ENCODE data around the gene TMEM108.
A peak's percentile ranks its signal among the peaks of the same experiment; 100 is the strongest.

The TMEM108 gene

DNA sequence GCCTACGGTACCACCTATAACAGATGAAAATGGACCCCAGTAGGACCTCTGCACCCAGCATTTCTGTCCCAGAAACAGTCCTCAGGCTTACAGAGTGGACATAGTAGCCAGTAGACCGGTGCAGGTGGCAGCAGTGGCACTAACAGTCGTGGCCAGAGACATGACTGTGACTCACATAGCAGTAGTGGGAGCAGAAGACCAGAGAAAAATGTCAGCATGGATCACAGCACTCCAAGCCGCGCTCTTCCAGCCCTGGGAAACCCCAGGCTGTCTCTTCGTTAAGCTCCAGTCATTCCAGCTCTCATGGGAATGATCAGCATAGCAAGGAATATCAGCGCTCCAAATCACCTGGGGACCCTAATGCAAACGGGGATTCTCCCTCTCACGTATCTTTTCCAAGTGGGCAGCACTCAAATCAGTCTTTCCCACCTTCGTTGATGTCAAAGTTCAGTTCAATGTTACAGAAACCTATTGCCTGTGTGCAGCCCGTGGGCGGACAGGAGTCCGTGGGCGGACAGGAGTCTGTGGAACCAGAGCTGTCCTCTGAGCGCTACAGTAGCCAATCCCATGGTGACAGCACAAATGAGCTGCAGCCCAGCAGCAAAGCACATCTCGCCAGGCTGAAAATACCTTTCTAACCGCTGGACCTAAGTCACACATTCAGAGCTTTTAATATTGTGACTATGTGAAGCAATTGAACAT lies 372.2 kb downstream of the TMEM108 start:
- TF ChIP-seq POLR2AphosphoS5 (IDR thresholded peaks at IDR 0.05; ENCODE audit: borderline replicate concordance, low read depth, low read length), result no peak
- no peak for TF ChIP-seq EZH2 (IDR thresholded peaks at IDR 0.05)
- no peak for TF ChIP-seq FOXP2 (optimal IDR thresholded peaks at IDR 0.05; ENCODE audit: control extremely low read depth, extremely low read length, insufficient read depth)
- Histone ChIP-seq H3K9me3 (ENCODE audit: low read depth, low read length) (no peaks in the 10 kb centered on the region), H3K36me3 (ENCODE audit: insufficient read depth, low read length) (no peaks in the 10 kb centered on the region)

GRCh38 chr3:133412183-133413132 lies 374.3 kb downstream of the TMEM108 start:
- no peak for DNase-seq (ENCODE audit: low read depth, low spot score)
- H3K36me3 ChIP-seq (ENCODE audit: insufficient read depth, low read length), result no peaks in the 10 kb centered on the region
- H3K27ac ChIP-seq, result peak overlapping the region; percentile 83; the same call in 1 of the 2 replicates
- H3K4me3 ChIP-seq, result peak overlapping the region; percentile 64
- H3K9ac ChIP-seq (ENCODE audit: insufficient read length), result no peak overlapping the region
- TF ChIP-seq EZH2 (IDR thresholded peaks at IDR 0.05), result no peak
- TF ChIP-seq POLR2AphosphoS5 (IDR thresholded peaks at IDR 0.05; ENCODE audit: borderline replicate concordance, low read depth, low read length), result no peak
- TF ChIP-seq FOXP2 (optimal IDR thresholded peaks at IDR 0.05; ENCODE audit: control extremely low read depth, extremely low read length, insufficient read depth), result no peak
- H3K9me3 ChIP-seq (ENCODE audit: low read depth, low read length), result no peaks in the 10 kb centered on the region

More for the DNA sequence above, 372.2 kb downstream of the TMEM108 start:
- Histone ChIP-seq H3K4me3 (no peak overlapping the region), H3K9ac (ENCODE audit: insufficient read length) (no peak overlapping the region), H3K27ac (peak overlapping the region; percentile 10; the same call in 1 of the 2 replicates)
- DNase-seq (ENCODE audit: low read depth, low spot score), result no peak

DNA sequence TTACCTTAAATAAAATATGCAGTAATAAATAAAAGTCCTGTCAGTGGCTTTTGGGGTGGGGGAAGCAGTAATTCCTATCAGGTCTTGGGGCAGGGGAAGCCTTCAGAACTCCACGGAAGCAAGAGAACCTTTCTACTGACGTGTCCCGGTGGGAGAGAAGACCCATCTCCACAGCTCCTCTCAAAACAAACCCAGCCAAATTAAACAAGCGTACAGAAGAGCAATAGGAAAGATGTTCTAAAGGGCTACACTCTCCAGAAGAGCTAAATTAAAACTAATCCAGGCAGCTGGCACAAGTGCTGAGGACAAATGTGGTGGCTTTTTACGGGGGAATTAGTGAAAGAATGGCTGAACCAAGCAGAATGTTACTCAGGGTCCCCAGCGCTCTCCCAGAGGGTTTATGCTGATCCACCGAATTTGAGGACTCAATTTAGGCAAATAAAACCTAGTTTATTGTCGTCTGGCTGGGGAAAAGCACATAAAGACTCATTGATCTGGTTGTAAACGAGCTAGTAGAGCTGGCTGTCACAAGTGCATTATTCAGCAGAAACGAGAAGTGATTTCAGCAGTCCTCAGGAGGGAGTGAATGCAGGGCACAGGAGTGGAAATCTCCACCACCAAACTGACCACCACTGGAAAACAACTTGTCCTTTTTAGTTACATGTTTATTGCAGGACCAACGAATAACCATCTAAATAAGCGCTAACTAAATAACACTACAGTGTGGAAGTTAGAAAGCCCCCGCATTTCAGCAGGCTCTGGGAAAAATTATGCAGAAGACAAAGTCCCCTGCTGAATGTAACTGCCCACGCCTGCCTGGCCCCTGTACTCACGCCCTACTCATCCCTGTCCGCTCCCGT lies 375.2 kb downstream of the TMEM108 start:
- peak overlapping the region; percentile 83 for H3K27ac ChIP-seq
- TF ChIP-seq EZH2 (IDR thresholded peaks at IDR 0.05) (no peak), FOXP2 (optimal IDR thresholded peaks at IDR 0.05; ENCODE audit: control extremely low read depth, extremely low read length, insufficient read depth) (no peak)
- peak overlapping the region; percentile 64 for H3K4me3 ChIP-seq
- peak; percentile 73 for DNase-seq (ENCODE audit: low read depth, low spot score)
- no peaks in the 10 kb centered on the region for H3K36me3 ChIP-seq (ENCODE audit: insufficient read depth, low read length)
- no peaks in the 10 kb centered on the region for H3K9me3 ChIP-seq (ENCODE audit: low read depth, low read length)
- no peak overlapping the region for H3K9ac ChIP-seq (ENCODE audit: insufficient read length)

DNA sequence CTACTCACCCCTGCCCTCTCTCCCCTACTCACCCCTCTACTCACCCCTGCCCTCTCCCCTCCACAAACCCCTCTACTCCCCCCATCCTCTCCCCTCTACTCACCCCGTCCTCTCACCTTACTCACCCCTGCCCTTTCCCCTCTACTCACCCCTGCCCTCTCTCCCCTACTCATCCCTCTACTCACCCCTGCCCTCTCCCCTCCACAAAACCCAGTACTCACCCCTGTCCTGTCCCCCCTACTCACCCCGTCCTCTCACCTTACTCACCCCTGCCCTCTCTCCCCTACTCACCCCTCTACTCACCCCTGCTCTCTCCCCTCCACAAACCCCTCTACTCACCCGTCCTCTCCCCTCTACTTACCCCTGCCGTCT lies 375.8 kb downstream of the TMEM108 start:
- TF ChIP-seq FOXP2 (optimal IDR thresholded peaks at IDR 0.05; ENCODE audit: control extremely low read depth, extremely low read length, insufficient read depth) (no peak), EZH2 (IDR thresholded peaks at IDR 0.05) (no peak), POLR2AphosphoS5 (IDR thresholded peaks at IDR 0.05; ENCODE audit: borderline replicate concordance, low read depth, low read length) (no peak)
- H3K9me3 ChIP-seq (ENCODE audit: low read depth, low read length), result no peaks in the 10 kb centered on the region
- H3K9ac ChIP-seq (ENCODE audit: insufficient read length), result no peak overlapping the region
- peak overlapping the region; percentile 64 for H3K4me3 ChIP-seq
- H3K36me3 ChIP-seq (ENCODE audit: insufficient read depth, low read length), result no peaks in the 10 kb centered on the region
- peak overlapping the region; percentile 83 for H3K27ac ChIP-seq
- no peak for DNase-seq (ENCODE audit: low read depth, low spot score)

GRCh38 chr3:133418361-133418760 lies 380.2 kb downstream of the TMEM108 start:
- Histone ChIP-seq H3K9me3 (ENCODE audit: low read depth, low read length) (no peaks in the 10 kb centered on the region), H3K4me3 (no peak overlapping the region), H3K36me3 (ENCODE audit: insufficient read depth, low read length) (no peaks in the 10 kb centered on the region), H3K27ac (no peak overlapping the region), H3K9ac (ENCODE audit: insufficient read length) (no peak overlapping the region)
- no peak for DNase-seq (ENCODE audit: low read depth, low spot score)
- TF ChIP-seq FOXP2 (optimal IDR thresholded peaks at IDR 0.05; ENCODE audit: control extremely low read depth, extremely low read length, insufficient read depth) (no peak), POLR2AphosphoS5 (IDR thresholded peaks at IDR 0.05; ENCODE audit: borderline replicate concordance, low read depth, low read length) (no peak), EZH2 (IDR thresholded peaks at IDR 0.05) (no peak)

GRCh38 chr3:133419151-133419909 lies 381.1 kb downstream of the TMEM108 start:
- Histone ChIP-seq H3K36me3 (ENCODE audit: insufficient read depth, low read length) (no peaks in the 10 kb centered on the region), H3K27ac (no peak overlapping the region), H3K9ac (ENCODE audit: insufficient read length) (no peak overlapping the region), H3K4me3 (no peak overlapping the region), H3K9me3 (ENCODE audit: low read depth, low read length) (no peaks in the 10 kb centered on the region)
- no peak for DNase-seq (ENCODE audit: low read depth, low spot score)
- TF ChIP-seq POLR2AphosphoS5 (IDR thresholded peaks at IDR 0.05; ENCODE audit: borderline replicate concordance, low read depth, low read length) (no peak), EZH2 (IDR thresholded peaks at IDR 0.05) (no peak), FOXP2 (optimal IDR thresholded peaks at IDR 0.05; ENCODE audit: control extremely low read depth, extremely low read length, insufficient read depth) (no peak)
